Esophagus muscularis mucosa (tissue), 4 donors: ENCODE results near the gene ETV6. TPM values are rescaled to one million over a fixed set of nuclear protein-coding genes. Genes with fewer than 3 reads are reported as not detected.

Experiments
- DNase-seq: peaks from one replicate; pipeline ENCODE4 v3.0.0-alpha.2; 2017; ENCODE audit errors: extremely low spot score
- H3K27ac ChIP-seq, 4 donors: fragments of 200-600 bp; sonication (generic); replicated peaks in 1 of 4; 1 replicate in 3 of 4; 2 replicates in 1 of 4; pipeline ENCODE4 v1.5.1; 2016 to 2019; ENCODE audit warnings: mild to moderate bottlenecking in 1 of 4
- H3K27me3 ChIP-seq, 4 donors: fragments of 200-600 bp; sonication (generic); one replicate each; pipeline versions ENCODE4 v1.5.1 to v1.6.0; 2016 to 2019
- H3K36me3 ChIP-seq, 4 donors: fragments of 200-600 bp; sonication (generic); one replicate each; pipeline ENCODE4 v1.5.1; 2016 to 2019
- H3K4me1 ChIP-seq, 4 donors: fragments of 200-600 bp; sonication (generic); one replicate each; pipeline ENCODE4 v1.5.1; 2016 to 2019
- H3K4me3 ChIP-seq, 4 donors: fragments of 200-600 bp; sonication (generic); 1 replicate in 2 of 4; 2 replicates in 2 of 4; pipeline ENCODE4 v1.5.1; 2016 to 2019; ENCODE audit warnings: mild to moderate bottlenecking in 4 of 4, moderate library complexity in 1 of 4
- H3K9me3 ChIP-seq, 4 donors: fragments of 200-600 bp; sonication (generic); 1 replicate in 3 of 4; 2 replicates in 1 of 4; pipeline ENCODE4 v1.5.1; 2016 to 2019
- CTCF ChIP-seq, 3 experiments: fragments of 200-600 bp in 2 of 3; fragments of 450-650 bp in 1 of 3; sonication (generic) in 2 of 3; IDR thresholded peaks; one replicate each; pipeline ENCODE4 v1.5.1; 2017 to 2019; ENCODE audit warnings: antibody characterized with exemption in 3 of 3, mild to moderate bottlenecking in 2 of 3, moderate library complexity in 1 of 3
- EP300 ChIP-seq: sonication (generic); formaldehyde crosslinking; IDR thresholded peaks from one replicate; pipeline ENCODE4 v1.6.1; 2017; ENCODE audit warnings: antibody characterized with exemption
- POLR2A ChIP-seq: fragments of 450-650 bp; IDR thresholded peaks from one replicate; pipeline ENCODE4 v1.6.1; 2017; ENCODE audit warnings: antibody characterized with exemption, moderate library complexity, mild to moderate bottlenecking, low read depth
- POLR2AphosphoS5 ChIP-seq, 2 donors: sonication (generic); formaldehyde crosslinking; IDR thresholded peaks; one replicate each; pipeline ENCODE4 v1.6.1; 2017; ENCODE audit warnings: antibody characterized with exemption in 2 of 2
- WGBS: methylation state at CpG from one replicate; pipeline ENCODE4 v1.1.5; 2018; 5-methylcytosine and 5-hydroxymethylcytosine counted together
- intact Hi-C: fragments of 100-400 bp; cut with DNase I; formaldehyde crosslinking; loops from one replicate; pipeline ENCODE4 v1.15.1; 2023
- total RNA-seq, 4 donors: library from RNA; depleted of rRNA; stranded (reverse); fragments of >200 nt; gene quantifications; one replicate each; pipeline versions ENCODE4 v1.1.0 to v1.2.1, GENCODE V29; 2016

Gene ETV6
- total RNA-seq, 4 donors from 2014 or later = 22.4 to 29.6 (median 25.3) TPM

- intact Hi-C loops = no loop called here
- Histone ChIP-seq H3K27ac (peak overlapping the region in 1 of 4 donors; percentile 9), H3K4me3 (no peak overlapping the region), H3K4me1 (peaks cover 4 to 18% (median 7%) of the 10 kb centered on the region in 4 donors), H3K9me3 (peaks cover 0 to 12% (median 10%) of the 10 kb centered on the region in 4 donors), H3K27me3 (no peaks in the 10 kb centered on the region), H3K36me3 (peaks cover 11 to 43% (median 32%) of the 10 kb centered on the region in 4 donors)
- 98% methylated on average over 18 of the region's 18 CpGs for WGBS
- TF ChIP-seq POLR2A (no peak), CTCF (IDR thresholded peaks at IDR 0.05) (no peak), POLR2AphosphoS5 (IDR thresholded peaks at IDR 0.05) (no peak), EP300 (no peak)
- DNase-seq = no peak
Observed at GRCh38 chr12:11869406-11869805, 219.9 kb downstream of the ETV6 start.

GRCh38 chr12:11870041-11870451 is 220.6 kb downstream of the ETV6 start:
- intact Hi-C loops = no loop called here

GRCh38 chr12:11872055-11872454 is 222.6 kb downstream of the ETV6 start:
- Histone ChIP-seq H3K27me3 (no peaks in the 10 kb centered on the region), H3K27ac (no peak overlapping the region), H3K4me3 (no peak overlapping the region), H3K4me1 (peaks cover 19 to 27% (median 24%) of the 10 kb centered on the region in 4 donors), H3K9me3 (no peaks in the 10 kb centered on the region), H3K36me3 (peaks cover 11 to 38% (median 32%) of the 10 kb centered on the region in 4 donors)
- intact Hi-C loops = no loop called here
- 59% methylated on average over 4 of the region's 4 CpGs for WGBS
- no peak for TF ChIP-seq EP300
- DNase-seq = no peak

More at GRCh38 chr12:11870041-11870451, 220.6 kb downstream of the ETV6 start:
- H3K27ac ChIP-seq = peak overlapping the region in 1 of 4 donors; percentile 9
- no peak for DNase-seq
- H3K4me1 ChIP-seq = peaks cover 0 to 13% (median 4%) of the 10 kb centered on the region in 4 donors
- peaks cover 11 to 43% (median 32%) of the 10 kb centered on the region in 4 donors for H3K36me3 ChIP-seq
- H3K27me3 ChIP-seq = no peaks in the 10 kb centered on the region
- TF ChIP-seq EP300 (no peak), POLR2A (no peak), CTCF (IDR thresholded peaks at IDR 0.05) (no peak), POLR2AphosphoS5 (IDR thresholded peaks at IDR 0.05) (no peak)
- 91% methylated on average over 8 of the region's 8 CpGs for WGBS
- H3K4me3 ChIP-seq = no peak overlapping the region
- peaks cover 0 to 12% (median 10%) of the 10 kb centered on the region in 4 donors for H3K9me3 ChIP-seq

- TF ChIP-seq POLR2A (no peak), CTCF (IDR thresholded peaks at IDR 0.05) (peak in 1 of 3 experiments; percentile 4)
- H3K9me3 ChIP-seq = no peaks in the 10 kb centered on the region
- intact Hi-C loops = no loop called here
- H3K36me3 ChIP-seq = peaks cover 0 to 20% (median 17%) of the 10 kb centered on the region in 4 donors
- H3K27ac ChIP-seq = peak overlapping the region; percentile 76 to 79 (median 78)
- H3K4me1 ChIP-seq = peaks cover 39 to 55% (median 53%) of the 10 kb centered on the region in 4 donors
- WGBS = 50% methylated on average over 3 of the region's 3 CpGs
- no peak for DNase-seq
- H3K27me3 ChIP-seq = no peaks in the 10 kb centered on the region
- H3K4me3 ChIP-seq = no peak overlapping the region
Observed at GRCh38 chr12:11875414-11875935, 226.0 kb downstream of the ETV6 start.

GRCh38 chr12:11876307-11876706 is 226.8 kb downstream of the ETV6 start:
- Histone ChIP-seq H3K4me1 (peaks cover 39 to 55% (median 53%) of the 10 kb centered on the region in 4 donors), H3K27me3 (no peaks in the 10 kb centered on the region), H3K36me3 (peaks cover 0 to 12% (median 8%) of the 10 kb centered on the region in 4 donors), H3K27ac (peak overlapping the region; percentile 76 to 79 (median 78)), H3K4me3 (no peak overlapping the region), H3K9me3 (no peaks in the 10 kb centered on the region)
- WGBS = 28% methylated on average over 5 of the region's 5 CpGs
- TF ChIP-seq CTCF (IDR thresholded peaks at IDR 0.05) = no peak
- no peak for TF ChIP-seq POLR2A
- no peak for TF ChIP-seq POLR2AphosphoS5 (IDR thresholded peaks at IDR 0.05)
- TF ChIP-seq EP300 = no peak
- DNase-seq = no peak
- intact Hi-C loops = no loop called here
